Right lobe of liver (tissue), 6 donors: ENCODE measurements around the gene KRT76. TPM values are rescaled to one million over a fixed set of nuclear protein-coding genes. Genes with fewer than 3 reads are reported as not detected.
"Not testable (repeated sequence)": the region's sequence is repeated elsewhere in the genome, so short reads cannot be mapped to it uniquely, and the experiment has no call there.

Experiments
- ATAC-seq, 4 donors: fragments of 200-7000 bp; cut with Tn5 transposase; one replicate each; pipeline ENCODE4 v1.9.1; 2020; ENCODE audit warnings: mild to moderate bottlenecking in 4 of 4, moderate library complexity in 4 of 4
- DNase-seq, 3 donors: peaks; one replicate each; pipeline ENCODE4 v3.0.0-alpha.2; 2020
- H3K27ac ChIP-seq, 3 donors: fragments of 200-600 bp; one replicate each; pipeline ENCODE4 v1.8.0; 2022
- H3K27me3 ChIP-seq, 2 donors: fragments of 200-600 bp; one replicate each; pipeline ENCODE4 v1.8.0; 2022
- H3K36me3 ChIP-seq, 4 donors: fragments of 200-600 bp; sonication (generic) in 1 of 4; one replicate each; pipeline versions ENCODE4 v1.5.1 to v1.8.0; 2017 to 2022; ENCODE audit warnings: control low read depth in 1 of 4
- H3K4me1 ChIP-seq, 4 donors: fragments of 200-600 bp; sonication (generic) in 1 of 4; one replicate each; pipeline versions ENCODE4 v1.5.1 to v1.8.0; 2017 to 2022; ENCODE audit warnings: control low read depth in 1 of 4
- H3K4me3 ChIP-seq, 3 donors: fragments of 200-600 bp; one replicate each; pipeline ENCODE4 v1.8.0; 2022
- H3K9me3 ChIP-seq, 4 donors: fragments of 200-600 bp; sonication (generic) in 1 of 4; one replicate each; pipeline versions ENCODE4 v1.5.1 to v1.8.0; 2017 to 2022; ENCODE audit warnings: control low read depth in 1 of 4
- POLR2A ChIP-seq: fragments of 450-650 bp; IDR thresholded peaks from one replicate; pipeline ENCODE4 v1.6.1; 2017; ENCODE audit warnings: antibody characterized with exemption, mild to moderate bottlenecking
- WGBS: methylation state at CpG from one replicate; pipeline ENCODE4 v1.1.6; 2018; ENCODE audit warnings: low coverage, low lambda C conversion rate; ENCODE audit not compliant: insufficient coverage; ENCODE audit errors: missing lambda C conversion rate; 5-methylcytosine and 5-hydroxymethylcytosine counted together
- intact Hi-C, 2 donors: fragments of 100-400 bp; cut with DNase I; formaldehyde crosslinking; loops; one replicate each; pipeline versions ENCODE4 v1.11.2 to v1.14.1; 2022
- total RNA-seq, 6 experiments: library from RNA; depleted of rRNA in 2 of 6; stranded (reverse); fragments of >200 nt in 2 of 6; fragmentation: NEBNext Ultra II Directional in 3 of 6; extraction: Animal tissue kit (Norgen Biotek cat#: 25700) in 3 of 6; gene quantifications; one replicate each; pipeline versions ENCODE4 v1.1.0 to v1.2.4, GENCODE V29; 2016 to 2023
- TF ChIP-seq, protein P1 (sequence below), 4 donors: fragments of 200-600 bp in 3 of 4; fragments of 450-650 bp in 1 of 4; IDR thresholded peaks; one replicate each; pipeline versions ENCODE4 v1.5.1 to v1.8.0; 2016 to 2022; ENCODE audit warnings: antibody characterized with exemption in 4 of 4, mild to moderate bottlenecking in 2 of 4
- donor health status: DM: no; HTN: yes; CAD: no.
- donor health status: DM: no; HTN: no; CAD: no.
- donor health status: DM: no; HTN: no; CAD: no.
- donor health status: DM: no; HTN: yes; CAD: no.
- donor health status: DM: no; HTN: yes; CAD: no.

KRT76 gene
- total RNA-seq, 6 experiments from 2014 or later, result not detected

DNA sequence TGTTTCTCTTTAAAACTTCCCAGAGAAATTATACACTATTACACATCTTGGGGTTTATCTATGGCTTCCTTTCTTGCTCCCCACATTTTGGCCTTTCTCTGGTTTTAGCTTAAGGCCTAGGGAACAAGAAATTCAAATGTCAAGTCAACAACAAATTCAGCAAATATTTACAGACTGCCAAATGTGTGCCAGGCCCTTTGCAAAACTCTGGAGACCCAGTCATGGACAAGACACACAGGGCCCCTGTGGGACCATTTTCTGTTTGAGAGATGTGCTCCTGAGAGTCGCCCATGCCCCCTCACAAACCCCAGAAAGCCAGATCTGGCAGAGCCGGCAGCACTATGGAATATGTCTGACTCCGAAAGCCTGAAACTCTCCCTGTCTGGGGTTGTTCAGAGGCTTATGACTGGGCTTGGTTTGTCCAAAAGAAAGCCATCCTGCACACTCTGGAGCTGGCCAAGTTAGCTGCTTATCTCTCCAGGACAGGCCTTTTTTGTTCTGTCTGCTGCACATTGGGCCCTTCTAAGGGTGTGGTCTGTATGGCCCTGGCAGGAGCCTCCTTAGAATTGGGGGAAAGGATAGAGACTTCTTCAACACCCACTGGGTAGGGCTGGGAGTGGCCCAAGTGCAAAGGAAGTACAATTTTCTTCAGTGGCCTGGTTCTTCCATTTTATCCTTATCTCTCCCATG is 19.8 kb upstream of the KRT76 start:
- H3K27ac ChIP-seq, result no peak overlapping the region
- H3K27me3 ChIP-seq, result no peaks in the 10 kb centered on the region
- no peaks in the 10 kb centered on the region for H3K4me1 ChIP-seq
- no peak for DNase-seq
- H3K4me3 ChIP-seq, result no peak overlapping the region
- no peaks in the 10 kb centered on the region for H3K9me3 ChIP-seq
- ATAC-seq, result no peak
- H3K36me3 ChIP-seq, result no peaks in the 10 kb centered on the region
- TF ChIP-seq, protein P1, sequence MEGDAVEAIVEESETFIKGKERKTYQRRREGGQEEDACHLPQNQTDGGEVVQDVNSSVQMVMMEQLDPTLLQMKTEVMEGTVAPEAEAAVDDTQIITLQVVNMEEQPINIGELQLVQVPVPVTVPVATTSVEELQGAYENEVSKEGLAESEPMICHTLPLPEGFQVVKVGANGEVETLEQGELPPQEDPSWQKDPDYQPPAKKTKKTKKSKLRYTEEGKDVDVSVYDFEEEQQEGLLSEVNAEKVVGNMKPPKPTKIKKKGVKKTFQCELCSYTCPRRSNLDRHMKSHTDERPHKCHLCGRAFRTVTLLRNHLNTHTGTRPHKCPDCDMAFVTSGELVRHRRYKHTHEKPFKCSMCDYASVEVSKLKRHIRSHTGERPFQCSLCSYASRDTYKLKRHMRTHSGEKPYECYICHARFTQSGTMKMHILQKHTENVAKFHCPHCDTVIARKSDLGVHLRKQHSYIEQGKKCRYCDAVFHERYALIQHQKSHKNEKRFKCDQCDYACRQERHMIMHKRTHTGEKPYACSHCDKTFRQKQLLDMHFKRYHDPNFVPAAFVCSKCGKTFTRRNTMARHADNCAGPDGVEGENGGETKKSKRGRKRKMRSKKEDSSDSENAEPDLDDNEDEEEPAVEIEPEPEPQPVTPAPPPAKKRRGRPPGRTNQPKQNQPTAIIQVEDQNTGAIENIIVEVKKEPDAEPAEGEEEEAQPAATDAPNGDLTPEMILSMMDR (IDR thresholded peaks at IDR 0.05), result no peak
- TF ChIP-seq POLR2A, result no peak
- WGBS, result 58% methylated on average over 2 of the region's 3 CpGs
- intact Hi-C loops, result no loop called here

DNA sequence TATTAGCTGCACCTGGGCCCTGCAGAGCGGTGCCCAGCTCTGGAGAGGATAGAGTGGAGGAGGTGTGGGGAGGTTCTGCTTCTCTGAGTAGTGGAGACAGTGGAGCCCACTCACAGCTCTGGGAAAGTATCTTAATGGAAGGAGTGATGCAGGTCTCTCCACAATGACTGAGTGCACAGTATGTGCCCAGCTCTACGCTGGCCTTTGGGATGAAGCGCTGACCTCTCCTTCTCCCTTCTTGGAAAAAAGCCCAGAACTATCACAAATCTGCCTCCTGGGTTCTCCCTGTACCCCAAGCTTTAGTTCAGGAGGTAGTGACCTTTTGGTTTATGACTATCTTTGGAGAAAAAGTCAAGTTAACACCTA is 19.3 kb upstream of the KRT76 start:
- WGBS, result no CpG with 5 or more reads among the region's 3 CpGs
- intact Hi-C loops, result no loop called here

DNA sequence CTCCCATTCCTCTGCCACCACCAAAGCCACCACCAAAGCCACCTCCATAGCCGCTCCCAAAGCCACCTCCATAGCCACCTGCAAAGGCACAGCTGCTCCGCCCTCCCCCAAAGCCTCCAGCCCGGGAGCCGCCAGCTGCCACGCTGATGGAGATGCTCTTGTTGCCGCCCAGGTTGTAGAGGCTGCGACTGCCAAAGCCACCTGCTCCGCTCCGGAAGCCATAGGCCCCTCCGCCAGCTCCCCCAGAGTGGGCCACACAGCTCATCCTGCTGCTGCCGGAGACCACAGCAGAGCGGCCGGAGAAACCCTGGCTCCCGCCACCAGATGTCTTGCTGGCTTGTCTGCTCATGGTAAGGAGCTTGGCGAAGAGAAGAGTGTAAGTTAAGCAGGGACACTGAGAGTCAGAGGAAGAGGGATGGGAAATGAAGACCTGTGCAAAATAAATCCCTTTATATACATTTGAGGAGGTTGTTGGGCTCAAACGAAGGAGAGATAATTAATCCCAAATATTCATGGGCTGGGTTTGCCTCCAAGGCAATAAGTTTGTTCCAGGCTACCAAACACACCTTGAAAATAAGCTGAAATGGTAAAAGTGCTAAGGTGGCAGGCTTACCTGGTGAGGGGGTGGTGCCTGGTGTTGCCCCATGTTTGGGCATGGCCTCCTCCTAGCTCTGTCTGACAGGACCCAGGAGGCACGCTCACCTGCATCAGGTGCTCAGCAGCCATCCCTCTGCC is 18.7 kb upstream of the KRT76 start, which contains the start of gene KRT3:
Gene KRT3, minus strand, starts transcription at position 424 of the 735 bp plus-strand sequence. Its CDS starts 75 bp downstream, at position 349.
- WGBS, result 57% methylated on average over 3 of the region's 17 CpGs
- no peak for ATAC-seq
- TF ChIP-seq, protein P1 (IDR thresholded peaks at IDR 0.05), result no peak
- no peak for TF ChIP-seq POLR2A
- Histone ChIP-seq H3K4me1 (no peaks in the 10 kb centered on the region), H3K27ac (no peak within 1 kb of the TSS), H3K9me3 (no peaks in the 10 kb centered on the region), H3K36me3 (no peaks in the 10 kb centered on the region), H3K27me3 (no peaks in the 10 kb centered on the region), H3K4me3 (no peak within 1 kb of the TSS)
- DNase-seq, result no peak
- intact Hi-C loops, result no loop called here

More for the DNA sequence above, 19.3 kb upstream of the KRT76 start:
- H3K27ac ChIP-seq, result no peak overlapping the region
- no peaks in the 10 kb centered on the region for H3K9me3 ChIP-seq
- no peak for DNase-seq
- H3K27me3 ChIP-seq, result no peaks in the 10 kb centered on the region
- no peak overlapping the region for H3K4me3 ChIP-seq
- TF ChIP-seq, protein P1 (IDR thresholded peaks at IDR 0.05), result no peak
- no peaks in the 10 kb centered on the region for H3K36me3 ChIP-seq
- no peaks in the 10 kb centered on the region for H3K4me1 ChIP-seq
- no peak for ATAC-seq

DNA sequence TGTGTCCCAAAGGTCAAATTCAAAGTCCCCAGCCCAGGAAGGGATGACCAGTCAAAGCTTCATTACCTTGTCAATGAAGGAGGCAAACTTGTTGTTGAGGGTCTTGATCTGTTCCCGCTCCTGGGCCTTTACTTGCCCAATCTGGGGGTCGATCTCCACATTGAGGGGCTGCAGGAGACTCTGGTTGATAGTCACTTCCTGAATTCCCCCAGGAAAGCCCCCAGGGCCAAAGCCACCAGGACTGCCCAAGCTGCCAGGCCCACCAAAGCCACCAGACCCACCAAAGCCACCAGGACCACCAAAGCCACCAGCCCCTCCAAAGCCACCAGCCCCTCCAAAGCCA is 18.2 kb upstream of the KRT76 start:
- intact Hi-C loops, ATAC-seq: not testable (repeated sequence)
- no CpG with 5 or more reads among the region's 2 CpGs for WGBS

More for the DNA sequence above, 18.2 kb upstream of the KRT76 start:
- H3K27me3 ChIP-seq, H3K27ac ChIP-seq, H3K36me3 ChIP-seq, DNase-seq, H3K4me3 ChIP-seq, H3K9me3 ChIP-seq, H3K4me1 ChIP-seq: not testable (repeated sequence)
